Mucosa of stomach (tissue), 1 donor: ENCODE results near the gene PIAS2.
"Not testable (repeated sequence)": the region's sequence is repeated elsewhere in the genome, so short reads cannot be mapped to it uniquely, and the experiment has no call there.

Source experiments
- H3K27me3 ChIP-seq: one replicate; pipeline ENCODE4 v1.7.0; 2013; ENCODE audit warnings: mild to moderate bottlenecking, low read length; ENCODE audit not compliant: control insufficient read depth, insufficient read depth
- H3K36me3 ChIP-seq: one replicate; pipeline ENCODE4 v1.7.0; 2013; ENCODE audit warnings: low read length; ENCODE audit not compliant: control insufficient read depth, insufficient read depth
- H3K4me1 ChIP-seq: one replicate; pipeline ENCODE4 v1.7.0; 2013; ENCODE audit warnings: mild to moderate bottlenecking, low read length; ENCODE audit not compliant: control insufficient read depth, insufficient read depth
- H3K4me3 ChIP-seq: one replicate; pipeline ENCODE4 v1.7.0; 2013; ENCODE audit warnings: low read length
- H3K9ac ChIP-seq: one replicate; pipeline ENCODE4 v1.7.0; 2013; ENCODE audit warnings: mild to moderate bottlenecking, low read length, moderate library complexity
- H3K9me3 ChIP-seq: one replicate; pipeline ENCODE4 v1.7.0; 2013; ENCODE audit warnings: mild to moderate bottlenecking, low read length, moderate library complexity; ENCODE audit not compliant: control insufficient read depth
- donor health status: Pancreatic carcinoma.

The PIAS2 gene

DNA sequence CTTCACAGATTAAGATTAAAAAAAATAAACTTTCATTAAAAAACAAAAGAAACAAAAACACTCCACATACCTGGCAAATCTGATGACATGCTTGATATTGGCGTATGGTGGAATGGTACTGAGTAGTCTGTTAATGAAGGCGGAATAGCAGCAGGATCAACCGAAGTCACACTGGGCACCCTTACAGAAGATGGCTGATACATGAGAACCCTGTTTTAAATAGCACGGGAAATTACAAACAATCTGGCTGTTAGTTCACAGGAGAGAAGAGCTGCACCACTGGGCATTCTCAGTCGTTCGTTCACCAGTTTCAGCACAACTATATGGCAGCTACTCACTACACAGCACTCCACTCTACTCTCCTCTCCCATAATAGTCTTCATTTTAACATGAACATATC is 96.4 kb downstream of the PIAS2 start:
- no peaks in the 10 kb centered on the region for H3K27me3 ChIP-seq
- no peak overlapping the region for H3K4me3 ChIP-seq
- H3K9me3 ChIP-seq, result no peaks in the 10 kb centered on the region

DNA sequence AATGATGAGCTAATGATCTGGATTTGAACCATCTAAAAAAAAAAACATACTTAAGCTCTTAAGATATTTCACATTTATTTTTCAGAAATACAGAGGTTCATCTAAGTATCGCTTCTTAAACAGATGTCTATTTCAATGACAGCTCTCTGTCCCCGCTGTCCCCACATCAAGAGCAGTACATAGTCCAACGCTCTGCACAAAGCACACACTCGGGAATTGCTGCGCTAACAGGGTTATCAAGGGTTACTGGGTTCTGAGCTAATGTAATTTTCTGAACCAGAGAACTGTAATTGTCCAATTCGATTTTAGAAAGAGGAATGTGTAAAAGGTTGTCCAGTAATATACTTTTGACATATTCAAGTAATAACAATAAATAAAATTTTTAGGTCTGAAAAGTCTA is 101.6 kb downstream of the PIAS2 start:
- Histone ChIP-seq H3K9ac (no peak overlapping the region), H3K36me3 (no peaks in the 10 kb centered on the region), H3K9me3 (no peaks in the 10 kb centered on the region), H3K4me3 (no peak overlapping the region), H3K27me3 (no peaks in the 10 kb centered on the region), H3K4me1 (no peaks in the 10 kb centered on the region)

More for the DNA sequence above, 96.4 kb downstream of the PIAS2 start:
- Histone ChIP-seq H3K36me3 (no peaks in the 10 kb centered on the region), H3K9ac (no peak overlapping the region), H3K4me1 (no peaks in the 10 kb centered on the region)

GRCh38 chr18:46814399-46814798 is 102.9 kb downstream of the PIAS2 start:
- no peak overlapping the region for H3K9ac ChIP-seq
- no peaks in the 10 kb centered on the region for H3K4me1 ChIP-seq
- no peaks in the 10 kb centered on the region for H3K36me3 ChIP-seq
- H3K27me3 ChIP-seq, result no peaks in the 10 kb centered on the region
- H3K9me3 ChIP-seq, result no peaks in the 10 kb centered on the region
- no peak overlapping the region for H3K4me3 ChIP-seq

DNA sequence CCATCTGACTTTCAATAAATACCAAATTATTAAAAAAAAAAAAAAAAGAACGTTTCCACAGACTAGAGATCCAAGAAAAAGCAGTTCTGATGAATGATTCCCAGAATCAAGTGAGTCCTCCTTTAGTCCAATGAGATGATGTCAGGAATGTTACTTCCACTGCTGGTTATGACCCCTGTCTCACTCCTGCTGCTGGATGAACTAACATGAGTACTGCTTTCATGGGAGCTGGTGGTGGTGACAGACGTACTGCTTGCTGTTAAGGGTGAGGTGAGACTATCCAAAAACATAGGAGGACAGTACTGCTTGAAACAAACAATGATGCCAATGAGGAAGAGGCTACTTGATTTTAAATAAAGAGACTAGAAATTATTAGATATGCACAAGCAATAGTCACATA is 105.0 kb downstream of the PIAS2 start:
- Histone ChIP-seq H3K9ac (no peak overlapping the region), H3K27me3 (no peaks in the 10 kb centered on the region), H3K4me3 (no peak overlapping the region), H3K9me3 (no peaks in the 10 kb centered on the region), H3K4me1 (no peaks in the 10 kb centered on the region), H3K36me3 (no peaks in the 10 kb centered on the region)

GRCh38 chr18:46810481-46811000 is 106.8 kb downstream of the PIAS2 start:
- Histone ChIP-seq H3K9me3 (no peaks in the 10 kb centered on the region), H3K9ac (no peak overlapping the region), H3K27me3 (no peaks in the 10 kb centered on the region), H3K4me3 (no peak overlapping the region), H3K36me3 (no peaks in the 10 kb centered on the region), H3K4me1 (no peaks in the 10 kb centered on the region)

- no peaks in the 10 kb centered on the region for H3K27me3 ChIP-seq
- no peaks in the 10 kb centered on the region for H3K36me3 ChIP-seq
- no peak overlapping the region for H3K4me3 ChIP-seq
- H3K9me3 ChIP-seq, result no peaks in the 10 kb centered on the region
- H3K9ac ChIP-seq, result no peak overlapping the region
- H3K4me1 ChIP-seq, result no peaks in the 10 kb centered on the region
These were observed 108.2 kb downstream of the PIAS2 start for GRCh38 chr18:46809145-46809544.

DNA sequence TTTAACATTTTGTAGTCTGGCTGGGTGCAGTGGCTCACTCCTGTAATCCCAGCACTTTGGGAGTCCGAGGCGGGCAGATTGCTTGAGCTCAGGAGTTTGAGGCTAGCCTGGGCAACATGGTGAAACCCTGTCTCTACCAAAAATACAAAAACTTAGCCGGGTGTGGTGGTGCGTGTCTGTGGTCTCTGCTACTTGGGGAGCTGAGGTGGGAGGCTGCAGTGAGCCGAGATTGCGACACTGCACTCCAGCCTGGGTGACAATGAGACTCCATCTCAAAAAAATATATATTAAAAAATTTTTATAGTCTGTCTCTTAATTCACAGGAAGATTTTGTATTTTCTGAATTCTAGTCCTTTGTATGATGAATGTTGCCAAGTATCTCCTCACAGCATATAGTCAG is 121.4 kb downstream of the PIAS2 start:
- H3K9me3 ChIP-seq, H3K4me1 ChIP-seq, H3K36me3 ChIP-seq, H3K4me3 ChIP-seq, H3K27me3 ChIP-seq, H3K9ac ChIP-seq: not testable (repeated sequence)

GRCh38 chr18:46794607-46795006 is 122.7 kb downstream of the PIAS2 start:
- H3K4me1 ChIP-seq, result no peaks in the 10 kb centered on the region
- no peaks in the 10 kb centered on the region for H3K36me3 ChIP-seq
- no peaks in the 10 kb centered on the region for H3K9me3 ChIP-seq
- H3K4me3 ChIP-seq, result no peak overlapping the region
- H3K27me3 ChIP-seq, result no peaks in the 10 kb centered on the region
- H3K9ac ChIP-seq, result no peak overlapping the region

DNA sequence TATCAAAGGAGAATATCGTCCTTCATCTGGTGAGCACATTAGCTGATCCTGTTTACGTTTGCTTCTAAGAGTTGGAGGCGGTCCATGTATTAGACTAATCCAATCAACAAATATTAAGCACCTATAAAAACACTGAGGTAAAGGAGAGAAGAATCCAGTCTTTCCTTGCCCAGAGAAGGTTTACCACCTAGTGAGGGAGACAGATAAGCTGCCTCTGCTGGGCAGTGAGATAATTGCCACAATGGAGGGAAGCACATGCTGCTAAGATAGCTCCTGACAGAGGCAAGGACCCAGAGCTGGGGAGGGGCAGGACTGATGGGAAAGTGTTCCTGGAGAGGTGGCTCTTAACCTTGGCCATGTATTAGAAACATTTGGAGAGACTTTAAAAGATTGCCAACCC is 123.7 kb downstream of the PIAS2 start:
- no peaks in the 10 kb centered on the region for H3K9me3 ChIP-seq
- H3K4me1 ChIP-seq, result no peaks in the 10 kb centered on the region
- H3K9ac ChIP-seq, result no peak overlapping the region
- no peaks in the 10 kb centered on the region for H3K36me3 ChIP-seq
- H3K4me3 ChIP-seq, result no peak overlapping the region
- H3K27me3 ChIP-seq, result no peaks in the 10 kb centered on the region

GRCh38 chr18:46789088-46789487 is 128.2 kb downstream of the PIAS2 start:
- Histone ChIP-seq H3K9me3 (no peaks in the 10 kb centered on the region), H3K36me3 (no peaks in the 10 kb centered on the region), H3K9ac (no peak overlapping the region), H3K4me1 (no peaks in the 10 kb centered on the region), H3K27me3 (no peaks in the 10 kb centered on the region), H3K4me3 (no peak overlapping the region)

DNA sequence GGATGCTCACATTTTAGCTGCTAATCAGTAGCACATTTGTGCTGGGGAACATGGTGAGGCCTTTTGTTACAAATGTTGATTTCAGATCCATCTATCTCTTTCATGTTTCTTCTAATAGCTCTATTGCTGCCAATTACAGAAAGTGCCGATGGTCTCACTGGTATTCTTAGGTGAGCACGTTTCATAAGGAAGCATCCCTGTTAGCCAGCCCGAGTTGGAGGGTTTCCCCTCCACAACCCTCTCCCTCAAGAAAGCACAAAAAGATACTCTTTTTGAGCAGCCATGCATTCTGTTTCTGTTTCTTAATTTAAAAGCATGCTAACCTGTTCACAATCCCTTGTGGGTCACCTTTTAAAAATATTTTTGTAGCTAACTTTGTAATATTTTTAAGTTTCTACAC is 129.6 kb downstream of the PIAS2 start:
- H3K4me3 ChIP-seq, result no peak overlapping the region
- no peaks in the 10 kb centered on the region for H3K9me3 ChIP-seq
- H3K9ac ChIP-seq, result no peak overlapping the region
- no peaks in the 10 kb centered on the region for H3K4me1 ChIP-seq
- H3K27me3 ChIP-seq, result no peaks in the 10 kb centered on the region
- no peaks in the 10 kb centered on the region for H3K36me3 ChIP-seq

DNA sequence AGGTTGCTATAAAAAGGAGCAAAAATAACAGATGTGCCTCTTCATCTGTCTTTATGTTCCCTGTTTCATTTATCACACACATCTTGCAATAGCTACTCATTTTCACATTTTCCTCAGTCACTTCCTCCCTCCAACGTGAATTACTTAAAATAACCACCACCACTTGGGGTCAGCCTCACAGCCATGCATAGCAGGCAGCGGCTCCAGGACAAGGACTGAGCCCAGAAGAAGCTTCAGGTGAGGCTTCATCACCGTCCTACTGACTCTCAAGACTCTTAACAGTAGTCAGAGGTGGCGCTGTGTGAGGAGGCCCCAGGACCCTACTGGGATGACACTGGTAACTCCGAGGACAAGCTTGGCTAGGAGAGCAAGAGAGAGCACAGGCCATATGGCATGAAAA is 144.9 kb downstream of the PIAS2 start:
- H3K9ac ChIP-seq, result no peak overlapping the region
- no peaks in the 10 kb centered on the region for H3K36me3 ChIP-seq
- H3K9me3 ChIP-seq, result no peaks in the 10 kb centered on the region
- no peak overlapping the region for H3K4me3 ChIP-seq
- H3K4me1 ChIP-seq, result no peaks in the 10 kb centered on the region
- no peaks in the 10 kb centered on the region for H3K27me3 ChIP-seq

DNA sequence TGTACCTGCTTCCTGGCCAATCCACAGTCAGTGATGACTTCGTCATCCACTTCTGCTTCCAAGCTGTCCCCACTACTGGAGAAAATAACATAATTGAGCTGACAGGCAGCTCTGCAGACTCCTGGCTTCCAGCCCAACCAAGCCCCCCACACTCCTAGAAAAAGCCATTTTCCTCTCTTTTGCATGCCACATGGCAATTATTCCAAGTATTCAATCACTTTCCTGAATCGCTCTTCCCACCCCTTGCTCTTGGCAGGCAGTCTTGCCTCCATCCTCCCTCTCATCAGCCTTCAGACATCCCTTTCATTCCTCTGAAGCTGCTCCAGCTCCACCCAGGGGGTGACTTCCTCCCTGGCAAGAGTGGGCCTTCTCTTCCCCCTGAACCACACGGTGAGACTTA is 146.2 kb downstream of the PIAS2 start:
- Histone ChIP-seq H3K36me3 (no peaks in the 10 kb centered on the region), H3K4me1 (no peaks in the 10 kb centered on the region), H3K9me3 (no peaks in the 10 kb centered on the region), H3K27me3 (no peaks in the 10 kb centered on the region), H3K9ac (no peak overlapping the region), H3K4me3 (no peak overlapping the region)
